A549 (cell line): ENCODE data around the gene DHRS12. TPM values are rescaled to one million over a fixed set of nuclear protein-coding genes. Genes with fewer than 3 reads are reported as not detected.
A peak's percentile ranks its signal among the peaks of the same experiment; 100 is the strongest.

Experiments used
- ATAC-seq, 2 experiments: fragments of 200-7000 bp in 1 of 2; fragments of >200 bp in 1 of 2; cut with Nextera tagmentation in 1 of 2; cut with Tn5 transposase in 1 of 2; 3 replicates each; pipeline versions ENCODE4 v1.8.0 to v1.9.1; 2018 to 2020; ENCODE audit warnings: mild to moderate bottlenecking in 1 of 2, moderate library complexity in 1 of 2
- CTCF ChIA-PET: fragments of 300-600 bp; sonication (Branson Sonifier 250); formaldehyde crosslinking; extraction: SDS; loops from one replicate; lab custom pipeline; 2021; ENCODE audit warnings: antibody characterized with exemption, inconsistent platforms; lab: Yijun Ruan, JAX
- POLR2A ChIA-PET: fragments of 350-600 bp; formaldehyde crosslinking; extraction: SDS; loops from one replicate; lab custom pipeline; 2021; ENCODE audit warnings: antibody characterized with exemption, inconsistent platforms; lab: Yijun Ruan, JAX
- DNase-seq, 2 experiments: peaks; one replicate each; pipeline versions ENCODE4 v3.0.0 to v3.0.0-alpha.2; 2011 to 2016; ENCODE audit warnings: low read depth in 1 of 2, low spot score in 1 of 2
- FAIRE-seq: peaks from 2 replicates; lab custom pipeline; 2011; peaks lifted over from hg19 to GRCh38; lab: Jason Lieb, UNC
- H3K27ac ChIP-seq, 2 experiments: fragments of >200 bp; sonication (Bioruptor Twin); formaldehyde crosslinking; 3 replicates each; pipeline ENCODE4 v1.5.1; 2016 to 2017
- H3K4me1 ChIP-seq: fragments of >200 bp; sonication (Bioruptor Twin); formaldehyde crosslinking; 3 replicates; pipeline ENCODE4 v1.6.1; 2016
- H3K4me2 ChIP-seq: fragments of >200 bp; sonication (Bioruptor Twin); formaldehyde crosslinking; 3 replicates; pipeline ENCODE4 v1.6.1; 2016
- H3K4me3 ChIP-seq: fragments of >200 bp; sonication (Bioruptor Twin); formaldehyde crosslinking; 3 replicates; pipeline ENCODE4 v1.5.1; 2016
- H3K9me3 ChIP-seq: fragments of >200 bp; sonication (Bioruptor Twin); formaldehyde crosslinking; 3 replicates; pipeline ENCODE4 v1.6.1; 2016
- CBX2 ChIP-seq: fragments of 200-600 bp; sonication (generic); IDR thresholded peaks from 2 replicates; pipeline ENCODE4 v1.6.1; 2016; ENCODE audit warnings: low read depth, mild to moderate bottlenecking, borderline replicate concordance
- CEBPB ChIP-seq, 2 experiments: fragments of >200 bp in 1 of 2; sonication (Bioruptor Twin) in 1 of 2; formaldehyde crosslinking in 1 of 2; IDR thresholded peaks; 2 replicates each; pipeline ENCODE4 v1.6.1; 2012 to 2016
- CHD4 ChIP-seq: fragments of 200-600 bp; sonication (generic); IDR thresholded peaks from 2 replicates; pipeline ENCODE4 v1.6.1; 2016; ENCODE audit warnings: antibody characterized with exemption, mild to moderate bottlenecking, borderline replicate concordance
- ESRRA ChIP-seq: fragments of 150-350 bp; IDR thresholded peaks from 2 replicates; pipeline ENCODE4 v1.6.1; 2014; ENCODE audit warnings: mild to moderate bottlenecking, low read length, borderline replicate concordance
- FOSB ChIP-seq: fragments of 250-450 bp; sonication (Bioruptor Pico); IDR thresholded peaks from 2 replicates; pipeline ENCODE4 v1.5.0; 2020; ENCODE audit warnings: mild to moderate bottlenecking, moderate library complexity
- FOSL2 ChIP-seq, 2 experiments: fragments of 450-650 bp in 1 of 2; fragments of >200 bp in 1 of 2; sonication (Bioruptor Twin) in 1 of 2; formaldehyde crosslinking; IDR thresholded peaks; 2 replicates each; pipeline versions ENCODE4 v1.5.0 to v1.6.1; 2016 to 2020; ENCODE audit warnings: mild to moderate bottlenecking in 1 of 2, moderate library complexity in 1 of 2
- HDAC2 ChIP-seq: fragments of 200-600 bp; sonication (generic); IDR thresholded peaks from 2 replicates; pipeline ENCODE4 v1.6.1; 2016
- MYC ChIP-seq: IDR thresholded peaks from 2 replicates; pipeline ENCODE4 v1.6.1; 2012; ENCODE audit warnings: mild to moderate bottlenecking, inconsistent platforms, low read length, improper control_type of control experiment, borderline replicate concordance
- PHF8 ChIP-seq: fragments of 200-600 bp; sonication (generic); IDR thresholded peaks from 2 replicates; pipeline ENCODE4 v1.6.1; 2016; ENCODE audit warnings: low read depth, mild to moderate bottlenecking, antibody characterized with exemption, moderate library complexity, borderline replicate concordance
- RAD21 ChIP-seq, 2 experiments: fragments of >200 bp in 1 of 2; sonication (Bioruptor Twin) in 1 of 2; formaldehyde crosslinking in 1 of 2; IDR thresholded peaks in 1 of 2; conservative IDR thresholded peaks in 1 of 2; 2 replicates in 1 of 2; 3 replicates in 1 of 2; pipeline ENCODE4 v1.6.1; 2012 to 2018; ENCODE audit warnings: inconsistent platforms in 1 of 2
- RCOR1 ChIP-seq: fragments of 150-350 bp; IDR thresholded peaks from 2 replicates; pipeline ENCODE4 v1.6.1; 2014; ENCODE audit warnings: antibody characterized with exemption, low read length, low read depth
- SMC3 ChIP-seq: fragments of >200 bp; sonication (Bioruptor Twin); formaldehyde crosslinking; IDR thresholded peaks from 3 replicates; pipeline ENCODE4 v1.6.1; 2018; ENCODE audit warnings: inconsistent platforms
- TFCP2L1 ChIP-seq: fragments of 250-450 bp; sonication (Bioruptor Pico); IDR thresholded peaks from 2 replicates; pipeline ENCODE4 v1.5.0; 2021; ENCODE audit warnings: mild to moderate bottlenecking
- TP53 ChIP-seq: fragments of 250-450 bp; sonication (Bioruptor Pico); IDR thresholded peaks from 2 replicates; pipeline ENCODE4 v1.5.0; 2021; ENCODE audit warnings: mild to moderate bottlenecking, moderate library complexity
- ZSCAN20 ChIP-seq: fragments of 250-450 bp; sonication (Bioruptor Pico); IDR thresholded peaks from 2 replicates; pipeline ENCODE4 v1.8.0; 2022; ENCODE audit warnings: mild to moderate bottlenecking, moderate library complexity
- WGBS: methylation state at CpG from one replicate; pipeline ENCODE4 v1.1.6; 2017; ENCODE audit errors: missing lambda C conversion rate; 5-methylcytosine and 5-hydroxymethylcytosine counted together
- polyA plus RNA-seq, 4 experiments: library from polyadenylated mRNA; depleted of rRNA in 3 of 4; stranded (reverse); fragments of >200 nt; fragmentation: RNase III in 1 of 4; extraction: RNeasy Plus Mini Kit Qiagen cat#74134 plus additional on column Dnase treatment in 1 of 4; gene quantifications; 2 replicates in 3 of 4; 3 replicates in 1 of 4; pipeline ENCODE4 v1.2.3, GENCODE V29; 2011 to 2017
- TF ChIP-seq, protein P1 (sequence below): fragments of >200 bp; sonication (Bioruptor Twin); formaldehyde crosslinking; IDR thresholded peaks from 3 replicates; pipeline ENCODE4 v1.6.1; 2016
- TF ChIP-seq, protein P2 (sequence below): fragments of 150-350 bp; IDR thresholded peaks from 2 replicates; pipeline ENCODE4 v1.6.1; 2014; ENCODE audit warnings: low read depth, mild to moderate bottlenecking, low read length

The DHRS12 gene
- polyA plus RNA-seq, 2 of the 4 experiments (the other 2 are of a cell fraction): 4.2 to 7.5 TPM

DNA sequence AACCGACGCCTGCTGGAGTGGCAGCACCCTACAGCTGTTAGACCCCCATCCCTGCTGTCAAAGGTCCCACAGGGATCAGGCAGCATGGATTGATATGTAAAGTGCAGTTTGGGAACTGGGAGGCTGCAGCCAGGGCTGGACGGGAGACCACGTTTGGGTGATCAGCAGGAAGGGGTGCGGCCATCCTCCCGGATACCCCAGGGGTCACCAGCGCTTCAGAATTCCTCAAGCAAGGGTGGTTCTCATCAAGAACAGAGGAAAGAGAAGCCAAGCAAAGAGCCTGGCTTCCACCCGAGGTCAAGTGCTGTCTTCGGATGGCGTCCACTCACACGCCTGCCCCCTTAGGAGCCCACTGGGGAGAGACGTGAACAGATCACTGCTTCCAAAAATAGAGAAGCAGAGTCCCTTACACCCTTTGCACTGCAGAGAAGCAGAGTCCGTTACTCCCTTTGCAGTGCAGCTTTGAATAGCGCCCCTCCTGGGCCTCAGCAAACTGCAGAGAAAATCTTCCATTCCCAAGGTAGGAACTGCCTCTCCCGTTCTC is 35.5 kb downstream of the DHRS12 start:
- no peaks in the 10 kb centered on the region for H3K9me3 ChIP-seq
- POLR2A ChIA-PET: no interaction called here
- FAIRE-seq: no peak
- H3K4me2 ChIP-seq: no peak overlapping the region
- H3K4me3 ChIP-seq: no peak overlapping the region
- 91% methylated on average over 15 of the region's 15 CpGs for WGBS
- H3K4me1 ChIP-seq: peaks cover 16% of the 10 kb centered on the region
- TF ChIP-seq MYC (no peak), RAD21 (conservative IDR thresholded peaks at IDR 0.05 in 1 of 2, IDR thresholded peaks at IDR 0.05 in 1 of 2) (no peak), CHD4 (no peak)
- TF ChIP-seq, all 56 proteins: peak for 0
- CTCF ChIA-PET: no interaction called here
- DNase-seq (no peak), ATAC-seq (no peak)
- no peak overlapping the region for H3K27ac ChIP-seq

DNA sequence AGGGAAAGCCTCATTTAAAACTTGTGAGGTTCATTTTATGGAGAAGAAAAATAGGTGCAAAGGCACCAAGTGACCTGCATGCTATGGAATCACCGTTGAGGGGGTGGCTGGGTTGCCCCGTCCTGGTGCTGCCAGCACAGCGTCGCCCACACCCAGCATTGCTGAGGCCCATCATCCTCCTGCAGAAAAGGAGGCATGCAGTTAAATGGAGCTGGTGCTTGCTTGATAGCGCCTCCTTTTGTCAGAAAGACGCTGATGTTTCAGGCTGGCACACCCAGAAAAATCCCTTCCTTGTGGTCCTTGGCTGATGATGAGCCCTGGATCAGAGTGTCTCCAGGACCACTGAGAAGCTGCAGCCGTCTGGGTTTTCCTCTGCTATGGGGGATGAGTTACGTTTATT is 36.9 kb downstream of the DHRS12 start:
- Histone ChIP-seq H3K4me1 (peaks cover 16% of the 10 kb centered on the region), H3K4me2 (no peak overlapping the region), H3K27ac (no peak overlapping the region), H3K9me3 (no peaks in the 10 kb centered on the region), H3K4me3 (no peak overlapping the region)
- ATAC-seq: no peak; a peak in 1 of 6 replicates
- ChIA-PET CTCF (no interaction called here), POLR2A (no interaction called here)
- no peak for FAIRE-seq
- WGBS: 80% methylated on average over 7 of the region's 8 CpGs
- TF ChIP-seq RAD21 (conservative IDR thresholded peaks at IDR 0.05 in 1 of 2, IDR thresholded peaks at IDR 0.05 in 1 of 2) (0 out of 5 replicates have a peak, but pooled peaks of 1 of the 2 experiments have one; percentile 9), HDAC2 (no peak)
- DNase-seq: peak in 1 of 2 experiments; percentile 15

DNA sequence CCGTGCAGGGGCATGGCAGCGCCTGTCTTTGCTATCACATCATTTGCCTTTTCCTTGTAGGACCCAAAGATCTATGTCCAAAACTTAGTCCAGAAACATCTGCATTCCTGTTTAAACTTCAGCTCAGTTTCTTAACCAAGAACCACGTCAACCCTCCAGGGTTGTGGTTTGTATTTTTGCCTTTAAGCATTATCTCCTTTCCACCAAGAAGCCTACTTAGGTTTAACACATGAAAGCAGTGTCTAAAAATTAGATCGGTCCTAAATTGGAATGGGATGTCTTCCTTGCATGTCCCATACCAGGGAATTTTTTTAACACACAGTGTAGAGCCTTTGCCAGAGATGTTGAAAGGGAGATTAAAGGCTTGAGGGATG is 38.8 kb downstream of the DHRS12 start:
- TF ChIP-seq CBX2 (no peak), CEBPB (IDR thresholded peaks at IDR 0.05) (no peak), FOSL2 (IDR thresholded peaks at IDR 0.05) (no peak), FOSL2 (CRISPR knock-in tag; IDR thresholded peaks at IDR 0.05) (no peak), ZSCAN20 (no peak), TP53 (CRISPR knock-in tag) (no peak), TFCP2L1 (CRISPR knock-in tag) (no peak), RCOR1 (no peak), ESRRA (no peak), FOSB (CRISPR knock-in tag) (no peak), PHF8 (no peak), SMC3 (no peak)
- TF ChIP-seq, protein P1, sequence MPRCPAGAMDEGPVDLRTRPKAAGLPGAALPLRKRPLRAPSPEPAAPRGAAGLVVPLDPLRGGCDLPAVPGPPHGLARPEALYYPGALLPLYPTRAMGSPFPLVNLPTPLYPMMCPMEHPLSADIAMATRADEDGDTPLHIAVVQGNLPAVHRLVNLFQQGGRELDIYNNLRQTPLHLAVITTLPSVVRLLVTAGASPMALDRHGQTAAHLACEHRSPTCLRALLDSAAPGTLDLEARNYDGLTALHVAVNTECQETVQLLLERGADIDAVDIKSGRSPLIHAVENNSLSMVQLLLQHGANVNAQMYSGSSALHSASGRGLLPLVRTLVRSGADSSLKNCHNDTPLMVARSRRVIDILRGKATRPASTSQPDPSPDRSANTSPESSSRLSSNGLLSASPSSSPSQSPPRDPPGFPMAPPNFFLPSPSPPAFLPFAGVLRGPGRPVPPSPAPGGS: no peak
- TF ChIP-seq, protein P2, sequence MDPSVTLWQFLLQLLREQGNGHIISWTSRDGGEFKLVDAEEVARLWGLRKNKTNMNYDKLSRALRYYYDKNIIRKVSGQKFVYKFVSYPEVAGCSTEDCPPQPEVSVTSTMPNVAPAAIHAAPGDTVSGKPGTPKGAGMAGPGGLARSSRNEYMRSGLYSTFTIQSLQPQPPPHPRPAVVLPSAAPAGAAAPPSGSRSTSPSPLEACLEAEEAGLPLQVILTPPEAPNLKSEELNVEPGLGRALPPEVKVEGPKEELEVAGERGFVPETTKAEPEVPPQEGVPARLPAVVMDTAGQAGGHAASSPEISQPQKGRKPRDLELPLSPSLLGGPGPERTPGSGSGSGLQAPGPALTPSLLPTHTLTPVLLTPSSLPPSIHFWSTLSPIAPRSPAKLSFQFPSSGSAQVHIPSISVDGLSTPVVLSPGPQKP: no peak
- POLR2A ChIA-PET: no interaction called here
- WGBS: 89% methylated on average over 4 of the region's 4 CpGs
- H3K4me3 ChIP-seq: no peak overlapping the region
- H3K9me3 ChIP-seq: no peaks in the 10 kb centered on the region
- no peak for ATAC-seq
- H3K4me2 ChIP-seq: no peak overlapping the region
- no peak for FAIRE-seq
- H3K27ac ChIP-seq: peak overlapping the region in 1 of 2 experiments; percentile 57; a peak in 1 of 6 replicates
- peaks cover 16% of the 10 kb centered on the region for H3K4me1 ChIP-seq
- DNase-seq: no peak
- CTCF ChIA-PET: interaction anchor here (1.3 kb wide), 1 partner anchor 32 kb away, joined by 4 read pairs; no protein-coding TSS in a partner anchor
